CD4-positive, alpha-beta T cell treated with Interferon gamma for 1 hour (primary cell): ENCODE measurements around the gene ZNF467.
A peak's percentile ranks its signal among the peaks of the same experiment; 100 is the strongest.

Source experiments
- DNase-seq: peaks from one replicate; pipeline ENCODE4 v3.0.0-alpha.2; 2020

ZNF467 gene

GRCh38 chr7:149783386-149784250, 10.2 kb upstream of the ZNF467 start:
- no peak for DNase-seq

DNA sequence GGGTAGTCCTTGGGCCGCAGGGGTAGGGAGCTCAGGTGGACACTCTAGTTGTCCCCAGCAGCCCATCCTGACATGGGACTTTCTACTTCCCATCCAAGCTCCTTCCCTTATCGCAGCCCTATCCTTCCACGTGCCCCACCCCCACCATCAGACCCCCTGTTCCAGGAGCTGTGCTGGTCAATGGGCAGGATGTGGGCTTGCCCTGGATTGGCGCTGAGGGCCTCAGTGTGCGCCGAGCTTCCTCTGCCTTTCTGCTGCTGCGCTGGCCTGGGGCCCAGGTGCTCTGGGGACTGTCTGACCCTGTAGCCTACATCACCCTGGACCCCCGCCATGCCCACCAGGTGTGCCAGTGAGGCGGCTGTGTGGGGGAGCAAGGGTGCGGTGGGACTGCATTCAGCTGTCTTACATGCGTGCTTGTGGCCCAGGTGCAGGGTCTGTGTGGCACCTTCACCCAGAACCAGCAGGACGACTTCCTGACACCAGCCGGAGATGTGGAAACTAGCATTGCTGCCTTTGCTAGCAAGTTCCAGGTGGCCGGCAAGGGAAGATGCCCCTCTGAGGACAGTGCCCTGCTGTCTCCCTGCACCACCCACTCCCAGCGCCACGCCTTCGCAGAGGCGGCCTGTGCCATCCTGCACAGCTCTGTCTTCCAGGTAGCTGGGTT, 9.4 kb upstream of the ZNF467 start:
- DNase-seq: no peak

- no peak for DNase-seq
Observed at GRCh38 chr7:149781921-149782320, 8.5 kb upstream of the ZNF467 start.

DNA sequence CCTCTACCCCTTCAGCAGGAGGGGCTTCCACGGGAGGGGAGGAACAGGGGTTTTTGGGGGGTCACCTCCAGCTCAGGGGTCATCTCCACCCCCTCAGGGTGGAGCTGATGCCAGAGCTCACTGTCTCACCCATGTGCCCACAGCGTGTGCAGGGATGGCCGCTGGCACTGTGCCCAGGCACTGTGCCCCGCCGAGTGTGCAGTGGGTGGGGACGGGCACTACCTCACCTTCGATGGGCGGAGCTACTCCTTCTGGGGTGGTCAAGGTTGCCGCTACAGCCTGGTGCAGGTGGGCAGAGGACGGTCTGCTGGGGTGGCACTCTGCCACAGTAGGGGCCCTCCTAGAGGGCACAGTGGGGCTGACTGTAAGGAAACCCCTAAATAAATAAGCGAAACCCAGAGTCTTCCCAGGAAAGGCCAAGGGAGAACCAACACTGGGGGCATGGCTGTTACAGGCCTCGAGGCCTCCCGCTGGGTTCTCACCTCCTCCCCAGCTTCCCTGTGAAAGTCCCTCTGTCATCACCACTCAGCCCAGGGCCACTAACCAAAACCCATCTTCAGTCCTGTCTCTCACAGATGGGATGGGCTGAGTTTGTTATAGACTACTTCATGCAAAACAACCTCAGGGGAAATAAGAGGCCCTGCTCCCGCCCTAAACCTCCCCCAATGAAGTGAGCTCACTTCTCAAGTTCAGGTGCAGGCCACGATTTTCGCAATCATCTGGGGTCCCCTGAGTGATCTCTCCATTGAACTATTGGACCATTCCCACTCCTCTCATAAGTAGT, 7.4 kb upstream of the ZNF467 start:
- no peak for DNase-seq

- DNase-seq: no peak
Observed at GRCh38 chr7:149780056-149780455, 6.7 kb upstream of the ZNF467 start.

- no peak for DNase-seq
Observed at GRCh38 chr7:149779502-149779805, 6.1 kb upstream of the ZNF467 start.

DNA sequence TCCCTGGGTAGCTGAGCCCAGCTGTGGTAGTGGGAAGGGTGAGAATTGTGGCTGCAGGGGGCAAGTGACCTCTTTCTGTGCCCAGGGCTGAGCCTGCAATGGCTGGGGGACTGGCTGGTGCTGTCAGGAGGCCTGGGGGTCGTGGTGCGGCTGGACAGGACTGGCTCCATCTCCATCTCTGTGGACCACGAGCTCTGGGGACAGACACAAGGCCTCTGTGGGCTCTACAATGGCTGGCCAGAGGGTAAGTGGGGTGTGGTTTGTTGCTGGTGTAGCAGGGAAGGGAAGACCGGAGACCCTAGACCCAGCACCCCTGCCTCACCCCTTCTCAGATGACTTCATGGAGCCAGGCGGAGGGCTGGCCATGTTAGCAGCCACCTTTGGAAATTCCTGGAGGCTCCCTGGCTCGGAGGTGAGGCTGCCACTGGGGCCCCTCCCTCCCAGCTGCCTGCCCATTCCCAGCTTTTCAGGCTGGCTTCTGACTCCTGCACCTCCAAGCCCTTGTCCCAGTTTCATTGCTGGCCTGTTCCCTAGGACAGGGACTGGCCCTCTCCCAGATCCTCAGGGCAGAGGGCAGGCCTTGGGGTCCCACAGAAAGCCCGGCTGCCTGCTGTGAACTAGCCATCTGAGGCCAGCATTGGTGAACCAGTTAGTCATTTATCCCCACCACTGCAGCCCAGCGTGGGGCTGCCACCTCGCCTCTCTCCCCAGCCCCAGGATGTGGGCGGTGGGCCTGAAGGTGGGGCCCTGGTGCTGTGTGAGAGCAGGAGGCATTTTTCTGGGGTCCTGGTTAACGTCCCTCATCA, 5.5 kb upstream of the ZNF467 start:
- no peak for DNase-seq

- no peak for DNase-seq
Observed at GRCh38 chr7:149778327-149778637, 4.9 kb upstream of the ZNF467 start.

DNA sequence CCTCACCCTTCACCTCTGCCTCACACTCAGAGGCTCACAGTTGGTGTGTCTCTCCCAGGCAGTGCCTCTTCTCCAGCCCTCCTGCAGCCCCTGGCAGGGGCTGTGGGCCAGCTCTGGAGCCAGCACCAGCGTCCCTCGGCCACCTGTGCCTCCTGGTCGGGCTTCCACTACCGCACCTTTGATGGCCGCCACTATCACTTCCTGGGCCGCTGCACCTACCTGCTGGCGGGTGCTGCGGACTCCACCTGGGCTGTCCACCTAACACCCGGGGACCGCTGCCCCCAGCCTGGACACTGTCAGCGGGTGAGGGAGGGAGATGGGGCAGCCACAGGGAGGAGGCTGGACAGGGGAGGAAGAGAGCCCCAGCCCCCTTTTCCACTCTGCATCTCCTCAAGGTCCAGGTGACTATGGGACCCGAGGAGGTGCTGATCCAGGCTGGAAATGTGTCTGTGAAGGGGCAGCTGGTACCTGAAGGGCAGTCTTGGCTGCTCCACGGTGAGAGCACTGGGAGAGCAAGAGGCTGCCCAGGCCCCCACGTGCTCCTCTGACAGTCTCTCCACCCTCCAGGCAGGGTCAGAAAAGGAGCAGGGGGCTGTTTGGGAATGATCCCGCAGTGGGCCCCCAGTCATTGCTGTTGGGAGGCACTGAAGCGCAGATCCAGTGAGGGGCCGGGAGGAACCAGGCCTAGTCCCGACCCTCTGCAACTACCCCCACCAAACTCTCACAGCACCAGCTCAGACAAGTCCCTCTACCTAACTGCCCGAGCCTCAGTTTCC, 4.4 kb upstream of the ZNF467 start:
- no peak for DNase-seq

DNA sequence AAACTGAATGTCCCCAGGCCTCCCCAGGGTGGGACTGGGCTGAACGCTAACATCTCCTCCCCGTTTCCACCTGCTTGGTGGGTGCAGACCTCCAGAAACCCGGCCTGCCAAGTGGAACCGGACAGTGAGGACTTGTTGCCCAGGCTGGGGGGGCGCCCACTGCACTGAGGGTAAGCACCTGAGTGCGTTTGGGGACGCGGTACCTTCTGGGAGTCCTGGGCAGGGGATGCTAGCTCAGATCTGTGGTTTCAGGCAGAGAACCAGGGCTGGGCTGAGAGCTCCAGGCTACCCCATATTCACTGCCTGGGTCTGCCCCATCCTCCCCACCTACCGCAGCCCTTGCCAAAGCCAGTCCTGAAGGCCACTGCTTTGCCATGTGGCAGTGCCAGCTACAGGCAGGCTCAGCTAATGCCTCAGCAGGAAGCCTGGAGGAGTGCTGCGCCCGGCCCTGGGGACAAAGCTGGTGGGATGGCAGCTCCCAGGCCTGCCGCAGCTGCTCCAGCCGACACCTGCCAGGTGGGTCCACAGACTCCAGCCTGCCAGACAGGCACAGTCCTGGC, 3.5 kb upstream of the ZNF467 start:
- no peak for DNase-seq

DNA sequence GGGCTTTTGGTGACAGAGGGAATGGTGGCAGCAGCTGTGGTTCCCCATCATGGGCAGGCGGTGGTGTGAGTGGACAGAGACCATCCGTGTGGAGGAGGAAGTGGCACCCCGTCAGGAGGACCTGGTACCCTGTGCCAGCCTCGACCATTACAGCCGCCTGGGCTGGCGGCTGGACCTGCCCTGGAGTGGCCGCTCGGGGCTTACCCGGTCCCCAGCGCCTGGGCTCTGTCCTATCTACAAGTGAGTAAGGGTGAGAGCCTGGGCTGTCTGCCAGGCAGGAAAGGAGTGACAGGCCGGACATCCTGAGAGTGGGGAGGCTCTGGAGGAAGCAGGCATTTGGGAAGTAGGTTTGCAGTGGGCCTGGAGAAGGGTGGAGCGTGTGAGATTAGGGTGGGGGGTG, 2.9 kb upstream of the ZNF467 start:
- peak; percentile 19 for DNase-seq

DNA sequence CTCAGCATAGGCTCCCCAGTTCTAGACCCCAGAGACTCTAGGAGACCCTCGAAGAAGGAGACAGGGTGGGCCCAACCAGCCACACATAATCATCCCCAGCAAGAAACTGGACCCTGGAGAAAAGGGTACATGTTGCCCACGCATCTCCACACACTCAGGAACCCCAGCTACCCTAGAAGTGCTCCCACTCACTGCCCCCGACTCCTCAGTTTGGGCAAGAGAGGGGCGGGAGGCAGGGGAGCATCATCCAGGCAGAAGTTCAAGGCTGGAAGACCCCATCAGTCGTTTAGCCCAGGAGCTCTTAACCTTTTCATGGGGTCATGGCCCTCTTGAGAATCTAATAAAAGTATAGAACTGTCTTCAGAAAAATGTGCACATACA, 1.8 kb upstream of the ZNF467 start:
- DNase-seq: no peak

DNA sequence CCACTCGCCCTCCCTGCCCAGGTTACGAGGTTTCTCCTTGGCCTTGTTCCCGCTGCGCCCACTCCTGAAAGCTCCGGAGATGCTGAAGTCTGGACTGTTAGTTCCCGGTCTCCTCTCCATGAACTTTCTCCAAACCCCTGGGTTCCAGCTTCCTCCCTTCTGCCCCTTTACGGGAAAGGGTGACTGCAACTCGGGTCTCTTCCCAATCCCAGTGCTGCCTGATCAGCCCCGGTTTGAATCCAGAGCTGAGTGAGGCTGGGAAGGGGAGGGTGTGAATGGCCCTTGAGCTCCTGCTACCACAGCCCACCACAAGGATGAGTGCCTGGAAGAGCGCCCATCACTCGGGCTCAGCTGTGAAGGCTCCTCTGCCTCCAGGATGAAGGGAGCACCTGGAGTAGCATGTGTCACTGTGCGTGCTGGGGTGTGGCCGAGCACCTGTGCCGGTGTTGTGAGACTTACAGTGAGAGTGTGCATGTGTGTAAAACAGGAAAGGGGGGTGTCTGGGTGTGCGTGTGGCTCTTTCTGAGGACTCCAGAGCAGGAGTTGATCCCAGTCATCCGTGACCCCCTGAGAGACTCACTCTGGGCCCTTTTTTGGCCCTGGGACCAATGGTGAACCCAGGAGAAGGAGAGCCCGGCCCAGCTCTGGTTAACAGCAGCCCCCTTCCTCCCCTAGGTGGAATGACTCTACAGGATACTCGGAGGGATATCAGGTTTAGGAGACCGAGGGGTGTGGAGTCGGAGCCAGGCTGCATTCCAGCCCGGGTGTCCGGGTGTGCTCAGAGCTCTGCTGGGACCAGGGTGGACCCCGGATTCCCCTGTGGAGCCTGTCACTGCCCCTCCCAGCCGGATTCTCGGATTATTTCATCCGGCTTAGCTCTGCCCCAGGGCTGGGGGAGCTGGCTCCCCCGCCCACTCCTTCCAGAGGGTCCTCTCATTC, 1.1 kb upstream of the ZNF467 start:
- DNase-seq: no peak

DNA sequence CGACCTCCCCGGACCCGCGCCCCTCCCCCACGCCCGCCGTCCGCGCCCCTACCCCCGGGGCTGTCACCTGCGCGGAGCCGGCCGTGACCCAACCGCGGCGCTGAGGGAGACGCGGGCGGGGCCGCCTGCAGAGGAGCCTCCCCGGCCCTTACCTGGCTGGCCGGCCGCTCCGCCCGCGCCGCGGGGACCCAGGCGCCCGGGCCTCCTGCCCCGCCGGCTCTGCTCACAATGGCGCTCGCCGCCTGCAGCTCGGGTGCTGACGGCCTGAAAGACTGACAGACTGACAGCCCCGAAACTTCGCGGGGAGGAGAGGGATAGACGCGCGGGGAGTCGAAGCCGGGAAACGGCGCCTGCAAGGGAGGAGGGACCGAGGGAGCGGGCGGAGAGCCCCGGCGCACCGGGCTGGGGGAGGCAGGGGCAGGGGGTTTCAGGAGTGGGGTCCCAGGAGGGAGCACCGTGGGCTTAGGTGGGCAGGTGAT, 393 bp downstream of the ZNF467 start:
- peak; percentile 25 for DNase-seq

GRCh38 chr7:149772241-149772955, 990 bp downstream of the ZNF467 start:
- no peak for DNase-seq

GRCh38 chr7:149771720-149772240, 1.6 kb downstream of the ZNF467 start:
- peak; percentile 89 for DNase-seq

DNA sequence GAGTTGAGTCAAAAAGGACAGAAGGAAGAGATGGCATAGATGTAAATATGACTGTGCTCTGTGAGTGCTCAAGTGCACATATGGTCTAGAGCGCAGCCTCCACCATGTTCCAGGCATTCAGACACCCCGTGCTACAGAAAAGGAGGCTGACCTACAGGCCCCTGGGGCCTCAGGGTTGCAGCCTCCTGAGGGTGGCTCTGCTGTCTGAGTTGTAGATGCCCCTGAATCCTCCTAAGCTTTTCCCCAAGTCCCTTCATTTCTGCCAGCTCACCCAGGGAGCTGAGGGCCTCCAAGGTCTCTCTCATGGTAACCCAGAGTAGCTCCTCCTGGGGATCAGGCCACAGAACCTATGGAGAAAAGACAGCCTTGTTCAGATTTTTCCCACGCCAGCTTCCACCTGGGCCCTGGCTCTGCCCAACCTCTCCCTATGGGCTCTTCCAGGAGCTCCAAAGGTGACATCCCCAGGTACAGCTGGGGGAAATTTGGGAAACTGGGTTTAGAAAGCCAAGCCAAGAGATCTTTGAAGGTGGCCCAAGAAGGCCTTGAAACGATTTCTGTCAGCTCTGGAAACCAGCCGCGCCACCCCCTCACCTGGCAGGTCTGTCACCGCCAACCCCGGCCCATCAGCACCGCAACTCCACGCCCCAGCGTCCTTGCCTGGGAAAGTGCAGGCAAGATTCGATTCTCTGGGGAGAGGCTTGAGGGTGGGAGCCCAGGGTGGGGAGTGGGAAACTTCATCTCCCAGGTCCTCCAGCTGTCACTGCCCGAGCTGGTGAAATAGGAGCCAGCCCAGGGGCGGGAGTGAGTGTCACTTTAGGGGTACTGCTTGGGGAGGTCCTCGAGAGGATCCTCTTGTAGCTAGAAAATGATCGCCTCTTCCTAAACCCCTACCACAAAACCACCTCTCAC, 2.4 kb downstream of the ZNF467 start:
- DNase-seq: no peak

DNA sequence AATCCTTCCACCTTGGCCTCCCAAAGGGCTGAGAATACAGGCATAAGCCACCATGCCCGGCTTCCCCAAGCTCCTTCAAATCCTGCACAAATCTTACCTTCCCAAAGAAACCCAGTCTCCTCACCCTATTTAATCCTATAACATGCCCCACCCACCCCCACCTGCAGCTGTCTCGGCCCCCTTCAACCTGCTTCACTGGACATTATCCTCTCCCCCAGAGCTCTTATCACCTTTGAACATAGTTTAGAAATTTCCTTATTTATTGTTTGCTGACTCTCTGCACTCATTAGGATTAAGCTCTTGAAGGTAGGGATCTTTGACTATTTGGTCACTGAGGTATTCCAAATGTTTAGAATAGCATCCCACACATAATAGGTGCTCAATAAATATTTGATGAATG, 3.5 kb downstream of the ZNF467 start:
- DNase-seq: no peak

- no peak for DNase-seq
Observed at GRCh38 chr7:149768931-149769330, 4.5 kb downstream of the ZNF467 start.
